HG03103 (cell line): ENCODE measurements around the gene SLC22A4.

Experiments used
- ATAC-seq: cut with Tn5 transposase; IDR thresholded peaks from one replicate; pipeline ENCODE4 v1.9.1; 2021; ENCODE audit warnings: low read depth; ENCODE audit not compliant: unreplicated experiment

SLC22A4 gene

DNA sequence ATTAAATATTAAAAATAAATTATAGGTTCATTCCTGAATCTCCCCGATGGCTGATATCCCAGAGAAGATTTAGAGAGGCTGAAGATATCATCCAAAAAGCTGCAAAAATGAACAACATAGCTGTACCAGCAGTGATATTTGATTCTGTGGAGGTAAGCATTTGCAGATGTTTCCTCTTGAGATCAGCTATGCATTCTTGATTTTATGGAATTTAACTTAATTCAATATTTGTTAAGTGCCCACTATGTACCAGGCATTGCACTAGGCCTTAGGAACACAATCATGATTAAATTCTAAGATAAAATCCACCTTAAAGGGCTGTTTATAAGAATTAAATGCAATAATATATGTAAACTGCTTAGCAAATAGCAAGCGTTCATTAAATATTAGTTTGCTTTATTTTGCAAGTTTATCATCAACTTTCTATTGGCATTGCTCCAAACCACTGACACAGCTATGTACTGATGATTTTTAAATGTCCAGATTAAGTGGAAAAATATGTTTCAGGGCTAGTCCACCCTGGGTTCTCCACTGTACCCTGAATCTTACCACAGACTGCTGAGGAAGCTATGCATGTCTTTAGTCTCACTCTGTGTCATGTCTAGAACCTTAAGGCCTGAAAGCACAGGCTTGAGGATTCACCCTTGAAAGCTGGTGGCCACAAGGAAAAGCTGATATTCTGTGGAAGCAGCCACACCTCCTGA lies 33.2 kb downstream of the SLC22A4 start:
- no peak for ATAC-seq

DNA sequence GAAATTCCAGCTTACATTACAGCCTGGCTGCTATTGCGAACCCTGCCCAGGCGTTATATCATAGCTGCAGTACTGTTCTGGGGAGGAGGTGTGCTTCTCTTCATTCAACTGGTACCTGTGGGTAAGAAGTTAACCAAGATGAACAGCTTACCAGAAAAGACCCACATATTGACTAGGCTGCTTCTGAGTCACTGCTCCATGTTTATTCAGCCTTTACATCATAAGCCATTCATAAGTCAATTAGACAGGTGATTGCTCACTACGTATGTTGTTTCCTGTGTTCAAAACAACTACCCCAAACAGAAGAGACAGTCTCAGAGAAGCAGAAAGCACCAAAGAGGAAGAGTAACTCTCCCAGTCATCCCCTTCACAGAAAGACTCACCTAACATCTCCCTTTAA lies 40.6 kb downstream of the SLC22A4 start:
- ATAC-seq, result no peak

- no peak for ATAC-seq
Observed at GRCh38 chr5:132335402-132335801, 41.2 kb downstream of the SLC22A4 start.

GRCh38 chr5:132339502-132339901 lies 45.3 kb downstream of the SLC22A4 start:
- ATAC-seq, result no peak

GRCh38 chr5:132342291-132343180 lies 48.3 kb downstream of the SLC22A4 start:
- ATAC-seq, result no peak

GRCh38 chr5:132344775-132345514 lies 50.8 kb downstream of the SLC22A4 start:
- ATAC-seq, result no peak

DNA sequence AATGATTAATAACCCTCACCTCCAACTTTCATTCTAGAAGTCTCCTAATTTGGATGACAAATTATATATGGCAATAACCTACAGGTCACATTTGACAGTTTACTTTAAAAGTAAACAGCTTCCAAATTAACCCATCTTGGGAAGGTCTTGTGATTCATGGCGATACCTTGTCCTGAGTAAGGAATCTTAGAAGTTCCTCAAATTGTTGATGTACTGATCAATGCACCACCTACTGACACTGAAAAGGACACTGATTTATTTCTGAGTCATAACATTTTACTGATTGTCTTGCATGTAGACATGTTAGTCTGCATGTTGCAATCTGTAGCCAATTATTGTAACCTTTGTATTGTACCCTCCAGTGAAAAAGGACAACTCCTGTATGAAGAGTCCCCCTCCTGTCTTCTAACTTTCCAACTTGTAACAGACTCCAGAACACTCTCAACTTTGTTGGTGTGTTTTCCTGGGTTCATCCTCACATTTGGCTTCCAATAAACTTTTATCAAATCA lies 59.3 kb downstream of the SLC22A4 start:
- ATAC-seq, result no peak

DNA sequence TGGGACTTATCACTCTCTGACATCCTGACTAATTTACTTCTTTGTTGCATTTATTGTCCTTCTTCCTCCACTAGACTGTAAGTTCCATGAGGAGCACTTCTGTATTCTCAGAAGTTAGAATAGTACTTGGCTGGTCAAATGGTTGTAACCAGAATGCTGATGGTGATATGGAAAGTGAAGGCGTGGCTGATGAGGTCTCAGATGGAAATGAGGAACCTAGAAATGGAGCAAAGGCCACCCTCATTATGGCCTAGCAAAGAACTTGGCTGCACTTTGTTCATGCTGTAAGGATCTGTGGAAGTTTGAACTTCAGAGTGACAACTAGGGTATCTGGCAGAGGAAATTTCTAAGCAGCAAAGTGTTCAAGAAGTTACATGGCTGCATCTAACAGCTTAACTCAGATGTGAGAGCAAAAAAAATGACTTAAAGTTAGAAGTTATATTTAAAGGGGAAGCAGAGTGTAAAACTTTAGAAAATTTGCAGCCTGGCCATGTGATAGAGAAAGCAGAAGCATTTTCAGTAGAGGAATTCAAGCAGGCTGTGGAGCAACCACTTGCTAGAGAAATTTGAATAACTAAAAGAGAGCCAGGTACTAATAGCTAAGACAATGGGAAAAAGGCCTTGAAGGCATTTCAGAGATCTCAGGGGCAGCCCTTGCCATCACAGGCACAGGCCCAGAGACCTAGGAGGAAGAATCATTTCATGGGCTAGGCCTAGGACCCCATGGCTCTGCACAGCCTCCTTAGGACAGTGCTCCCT lies 60.4 kb downstream of the SLC22A4 start:
- ATAC-seq, result no peak

DNA sequence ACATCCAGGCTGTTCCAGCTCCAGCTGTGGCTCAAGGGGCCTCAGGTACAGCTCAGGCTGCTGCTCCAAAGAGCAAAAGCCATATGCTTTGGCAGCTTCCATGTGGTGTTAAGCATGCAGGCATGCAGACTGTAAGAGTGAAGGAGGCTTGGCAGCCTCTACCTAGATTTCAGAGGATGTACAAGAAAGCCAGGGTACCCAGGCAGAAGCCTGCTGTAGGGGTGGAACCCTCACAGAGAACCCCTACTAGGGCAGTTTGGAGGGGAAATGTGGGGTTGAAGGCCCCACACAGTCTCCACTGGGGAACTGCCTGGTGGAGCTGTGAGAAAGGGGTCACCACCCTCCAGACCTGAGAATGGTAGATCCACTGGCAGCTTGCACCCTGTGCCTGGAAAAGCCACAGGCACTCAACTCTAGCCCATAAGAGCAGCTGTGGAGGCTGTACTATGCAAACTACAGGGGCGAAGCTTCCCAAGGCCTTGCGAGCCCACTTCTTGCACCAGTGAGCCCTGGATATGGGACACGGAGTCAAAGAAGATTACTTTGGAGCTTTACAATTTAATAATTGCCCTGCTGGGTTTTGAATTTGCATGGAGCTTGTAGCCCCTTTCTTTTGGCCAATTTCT lies 61.1 kb downstream of the SLC22A4 start:
- ATAC-seq, result no peak

- no peak for ATAC-seq
Observed at GRCh38 chr5:132358775-132359174, 64.6 kb downstream of the SLC22A4 start.

GRCh38 chr5:132362086-132362485 lies 67.9 kb downstream of the SLC22A4 start:
- ATAC-seq, result no peak

DNA sequence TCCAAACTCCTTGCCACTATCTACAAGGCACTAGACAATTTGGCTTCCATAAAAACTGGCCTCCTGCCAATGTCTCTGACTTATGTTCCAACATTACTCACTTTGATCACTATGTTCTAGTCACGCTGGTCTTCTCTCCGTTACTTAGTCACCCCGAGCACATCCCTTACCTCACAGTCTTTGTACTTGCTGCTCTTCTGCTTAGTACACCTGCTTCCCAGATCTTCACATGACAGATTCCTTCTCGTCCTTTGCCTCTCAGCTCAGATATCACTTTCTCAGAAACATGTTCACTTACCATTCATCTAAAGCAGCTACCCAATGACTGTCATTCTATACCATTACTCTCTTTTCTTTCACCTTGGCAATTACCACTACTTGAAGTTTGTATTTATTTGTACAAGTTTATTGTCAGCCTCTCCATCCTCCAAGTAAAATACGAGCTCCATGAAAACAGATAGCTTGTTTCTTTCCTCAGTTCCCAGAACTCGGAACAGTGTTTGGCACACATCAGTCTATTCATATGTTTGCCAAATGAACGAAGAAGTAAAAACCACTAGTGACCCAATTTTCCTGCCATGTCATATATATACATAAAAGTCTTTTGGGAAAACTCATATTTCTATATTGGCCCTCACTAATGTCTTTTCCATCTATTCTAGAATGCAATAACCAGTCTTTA lies 69.4 kb downstream of the SLC22A4 start:
- ATAC-seq, result no peak

- no peak for ATAC-seq
Observed at GRCh38 chr5:132364319-132364718, 70.1 kb downstream of the SLC22A4 start.

DNA sequence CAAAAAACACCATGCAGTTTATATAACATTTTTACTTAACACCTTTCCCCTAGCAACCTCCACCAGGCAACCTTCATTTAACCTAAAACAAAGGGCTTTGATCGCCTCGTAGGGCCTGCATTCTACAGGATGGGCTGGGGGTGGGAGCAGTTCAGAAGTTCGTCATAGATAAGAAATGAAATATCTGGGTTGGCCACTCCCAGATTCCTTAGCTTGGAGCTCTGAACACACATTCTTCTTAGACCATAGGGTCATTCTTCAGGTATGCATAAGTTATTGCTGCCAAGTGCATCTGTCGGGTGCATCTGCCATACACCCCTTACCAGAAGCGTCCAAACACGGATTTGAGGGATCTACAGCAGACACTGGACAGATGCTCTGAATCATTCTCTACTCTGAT lies 71.0 kb downstream of the SLC22A4 start:
- ATAC-seq, result no peak

- no peak for ATAC-seq
Observed at GRCh38 chr5:132368186-132368585, 74.0 kb downstream of the SLC22A4 start.

DNA sequence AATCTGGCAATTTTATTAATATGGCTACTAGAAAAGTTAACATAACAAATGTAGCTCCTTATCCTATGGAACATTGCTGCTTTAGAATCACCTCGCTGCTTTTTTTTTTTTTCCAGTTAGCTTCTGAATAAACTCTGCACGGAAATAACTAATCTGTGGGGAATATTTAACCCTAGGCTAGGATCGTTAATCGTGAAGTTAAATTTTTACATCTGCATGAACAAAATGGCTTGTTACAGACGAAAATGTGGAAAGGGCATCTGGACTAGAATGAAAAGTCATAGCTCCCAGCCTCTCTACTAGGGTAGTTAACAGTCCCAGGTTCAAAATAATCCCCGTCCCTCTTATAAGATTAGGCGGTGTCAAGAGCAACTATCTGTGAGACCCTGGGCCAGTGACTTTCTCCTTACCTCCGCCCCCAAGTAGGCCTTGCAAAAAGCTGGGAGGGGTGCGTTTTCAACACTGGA lies 74.8 kb downstream of the SLC22A4 start:
- no peak for ATAC-seq

- ATAC-seq, result peak; percentile 72
Observed at GRCh38 chr5:132369474-132370180, 75.4 kb downstream of the SLC22A4 start, which contains the start of gene SLC22A5. TSS of gene SLC22A5 (plus strand) at chr5:132369710. CDS start at chr5:132369973, 263 bp downstream.

DNA sequence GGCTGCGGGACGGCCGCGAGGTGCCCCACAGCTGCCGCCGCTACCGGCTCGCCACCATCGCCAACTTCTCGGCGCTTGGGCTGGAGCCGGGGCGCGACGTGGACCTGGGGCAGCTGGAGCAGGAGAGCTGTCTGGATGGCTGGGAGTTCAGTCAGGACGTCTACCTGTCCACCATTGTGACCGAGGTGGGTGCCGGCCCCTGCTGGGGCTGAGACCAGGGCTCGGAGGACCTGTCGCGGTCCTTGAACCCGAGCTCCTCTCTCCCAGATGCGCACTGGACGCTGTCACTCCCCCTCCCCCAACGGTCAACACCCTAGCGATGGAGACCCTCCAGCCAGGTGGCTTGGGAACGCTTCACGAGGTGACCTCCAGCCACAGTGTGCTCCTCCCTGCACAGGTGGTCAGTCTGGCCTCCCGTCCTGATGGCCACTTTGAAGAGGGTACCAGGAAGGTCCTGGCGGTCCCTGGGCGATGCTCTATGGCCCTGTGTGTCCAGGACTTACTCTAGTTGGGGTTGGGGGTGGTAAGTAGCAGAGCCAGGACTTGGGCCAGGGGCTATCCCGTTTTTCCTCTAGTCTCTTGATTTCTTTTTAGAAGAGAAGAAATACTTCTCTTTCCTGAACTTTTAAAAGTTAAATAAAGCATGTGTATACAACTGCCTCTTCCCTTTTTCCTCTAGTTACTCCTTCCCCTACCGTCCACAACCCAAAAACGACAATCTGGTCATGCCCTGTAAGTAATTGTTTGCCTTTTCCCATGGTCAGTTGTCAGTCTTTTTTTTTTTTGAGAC lies 76.2 kb downstream of the SLC22A4 start:
- ATAC-seq, result no peak
